ENCODE measurements around the gene EARS2. TPM values are rescaled to one million over a fixed set of nuclear protein-coding genes. Genes with fewer than 3 reads are reported as not detected.

Gene EARS2
- polyA plus RNA-seq, 1 donor from 2014 or later, result 22.2 TPM

DNA sequence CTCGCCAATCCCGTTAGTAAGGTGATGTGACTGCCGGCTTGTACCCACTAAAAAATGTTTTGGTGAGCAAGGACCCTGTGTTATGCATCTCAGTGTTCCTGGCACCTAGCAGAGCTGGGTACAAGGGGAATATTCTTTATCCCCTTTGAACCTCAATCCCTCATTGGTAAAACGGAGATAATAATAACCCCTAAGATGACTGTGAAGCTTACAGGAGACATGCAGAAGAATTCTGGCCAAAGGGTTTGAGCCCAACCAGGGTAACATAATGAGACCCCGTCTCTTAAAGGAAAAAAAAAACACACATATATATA is 47.8 kb downstream of the EARS2 start:
- H4K20me1 ChIP-seq (ENCODE audit: insufficient read depth), result no peaks in the 10 kb centered on the region
- H2AFZ ChIP-seq (ENCODE audit: low read depth, low read length), result peak overlapping the region; percentile 8
- peak overlapping the region; percentile 79 for H3K4me3 ChIP-seq (ENCODE audit: low read length)
- peak overlapping the region; percentile 50 for H3K27ac ChIP-seq (ENCODE audit: low read length)
- H3K9ac ChIP-seq (ENCODE audit: low read length), result peak overlapping the region; percentile 75
- H3K79me2 ChIP-seq (replicated peaks; ENCODE audit: insufficient read depth, low read length), result peaks cover 32% of the 10 kb centered on the region
- H3K9me3 ChIP-seq (ENCODE audit: low read length), result no peaks in the 10 kb centered on the region
- peak overlapping the region; percentile 92 for H3K4me2 ChIP-seq (ENCODE audit: low read length)
- H3K36me3 ChIP-seq (ENCODE audit: insufficient read depth, low read length), result no peaks in the 10 kb centered on the region
- no peaks in the 10 kb centered on the region for H3K9me2 ChIP-seq (ENCODE audit: insufficient read depth, low read length)
- peaks cover 3% of the 10 kb centered on the region for H3F3A ChIP-seq (ENCODE audit: insufficient read depth, low read length, poor library complexity, severe bottlenecking)
- no peaks in the 10 kb centered on the region for H3K27me3 ChIP-seq (ENCODE audit: insufficient read depth, low read depth, low read length)
- TF ChIP-seq MXI1 (conservative IDR thresholded peaks at IDR 0.05; ENCODE audit: poor library complexity, severe bottlenecking), result peak; percentile 13
- TF ChIP-seq, protein P1, sequence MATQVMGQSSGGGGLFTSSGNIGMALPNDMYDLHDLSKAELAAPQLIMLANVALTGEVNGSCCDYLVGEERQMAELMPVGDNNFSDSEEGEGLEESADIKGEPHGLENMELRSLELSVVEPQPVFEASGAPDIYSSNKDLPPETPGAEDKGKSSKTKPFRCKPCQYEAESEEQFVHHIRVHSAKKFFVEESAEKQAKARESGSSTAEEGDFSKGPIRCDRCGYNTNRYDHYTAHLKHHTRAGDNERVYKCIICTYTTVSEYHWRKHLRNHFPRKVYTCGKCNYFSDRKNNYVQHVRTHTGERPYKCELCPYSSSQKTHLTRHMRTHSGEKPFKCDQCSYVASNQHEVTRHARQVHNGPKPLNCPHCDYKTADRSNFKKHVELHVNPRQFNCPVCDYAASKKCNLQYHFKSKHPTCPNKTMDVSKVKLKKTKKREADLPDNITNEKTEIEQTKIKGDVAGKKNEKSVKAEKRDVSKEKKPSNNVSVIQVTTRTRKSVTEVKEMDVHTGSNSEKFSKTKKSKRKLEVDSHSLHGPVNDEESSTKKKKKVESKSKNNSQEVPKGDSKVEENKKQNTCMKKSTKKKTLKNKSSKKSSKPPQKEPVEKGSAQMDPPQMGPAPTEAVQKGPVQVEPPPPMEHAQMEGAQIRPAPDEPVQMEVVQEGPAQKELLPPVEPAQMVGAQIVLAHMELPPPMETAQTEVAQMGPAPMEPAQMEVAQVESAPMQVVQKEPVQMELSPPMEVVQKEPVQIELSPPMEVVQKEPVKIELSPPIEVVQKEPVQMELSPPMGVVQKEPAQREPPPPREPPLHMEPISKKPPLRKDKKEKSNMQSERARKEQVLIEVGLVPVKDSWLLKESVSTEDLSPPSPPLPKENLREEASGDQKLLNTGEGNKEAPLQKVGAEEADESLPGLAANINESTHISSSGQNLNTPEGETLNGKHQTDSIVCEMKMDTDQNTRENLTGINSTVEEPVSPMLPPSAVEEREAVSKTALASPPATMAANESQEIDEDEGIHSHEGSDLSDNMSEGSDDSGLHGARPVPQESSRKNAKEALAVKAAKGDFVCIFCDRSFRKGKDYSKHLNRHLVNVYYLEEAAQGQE (IDR thresholded peaks at IDR 0.05; ENCODE audit: borderline replicate concordance), result no peak

GRCh38 chr16:23508589-23509440 is 48.3 kb downstream of the EARS2 start:
- Histone ChIP-seq H3K27me3 (ENCODE audit: insufficient read depth, low read depth, low read length) (no peaks in the 10 kb centered on the region), H3K9ac (ENCODE audit: low read length) (peak overlapping the region; percentile 75), H3K27ac (ENCODE audit: low read length) (peak overlapping the region; percentile 50), H3K9me2 (ENCODE audit: insufficient read depth, low read length) (no peaks in the 10 kb centered on the region), H2AFZ (ENCODE audit: low read depth, low read length) (no peak overlapping the region), H3K9me3 (ENCODE audit: low read length) (no peaks in the 10 kb centered on the region), H3K4me3 (ENCODE audit: low read length) (peak overlapping the region; percentile 79), H3K79me2 (replicated peaks; ENCODE audit: insufficient read depth, low read length) (peaks cover 32% of the 10 kb centered on the region), H3K4me2 (ENCODE audit: low read length) (peak overlapping the region; percentile 92), H4K20me1 (ENCODE audit: insufficient read depth) (no peaks in the 10 kb centered on the region), H3F3A (ENCODE audit: insufficient read depth, low read length, poor library complexity, severe bottlenecking) (peaks cover 3% of the 10 kb centered on the region), H3K36me3 (ENCODE audit: insufficient read depth, low read length) (no peaks in the 10 kb centered on the region)
- TF ChIP-seq EZH2 (IDR thresholded peaks at IDR 0.05; ENCODE audit: borderline replicate concordance, insufficient read depth, low read length, poor library complexity, severe bottlenecking) (no peak), RAD21 (conservative IDR thresholded peaks at IDR 0.05) (no peak), MXI1 (conservative IDR thresholded peaks at IDR 0.05; ENCODE audit: poor library complexity, severe bottlenecking) (no peak)

GRCh38 chr16:23506606-23506994 is 50.5 kb downstream of the EARS2 start:
- TF ChIP-seq TAF1 (IDR thresholded peaks at IDR 0.05; ENCODE audit: low read depth) (no peak), SMC3 (conservative IDR thresholded peaks at IDR 0.05; ENCODE audit: poor library complexity) (no peak), POLR2AphosphoS5 (IDR thresholded peaks at IDR 0.05) (no peak), EZH2 (IDR thresholded peaks at IDR 0.05; ENCODE audit: borderline replicate concordance, insufficient read depth, low read length, poor library complexity, severe bottlenecking) (no peak), EP300 (conservative IDR thresholded peaks at IDR 0.05; ENCODE audit: poor library complexity, severe bottlenecking) (no peak), RAD21 (conservative IDR thresholded peaks at IDR 0.05) (no peak), MXI1 (conservative IDR thresholded peaks at IDR 0.05; ENCODE audit: poor library complexity, severe bottlenecking) (no peak)
- TF ChIP-seq, protein P2, sequence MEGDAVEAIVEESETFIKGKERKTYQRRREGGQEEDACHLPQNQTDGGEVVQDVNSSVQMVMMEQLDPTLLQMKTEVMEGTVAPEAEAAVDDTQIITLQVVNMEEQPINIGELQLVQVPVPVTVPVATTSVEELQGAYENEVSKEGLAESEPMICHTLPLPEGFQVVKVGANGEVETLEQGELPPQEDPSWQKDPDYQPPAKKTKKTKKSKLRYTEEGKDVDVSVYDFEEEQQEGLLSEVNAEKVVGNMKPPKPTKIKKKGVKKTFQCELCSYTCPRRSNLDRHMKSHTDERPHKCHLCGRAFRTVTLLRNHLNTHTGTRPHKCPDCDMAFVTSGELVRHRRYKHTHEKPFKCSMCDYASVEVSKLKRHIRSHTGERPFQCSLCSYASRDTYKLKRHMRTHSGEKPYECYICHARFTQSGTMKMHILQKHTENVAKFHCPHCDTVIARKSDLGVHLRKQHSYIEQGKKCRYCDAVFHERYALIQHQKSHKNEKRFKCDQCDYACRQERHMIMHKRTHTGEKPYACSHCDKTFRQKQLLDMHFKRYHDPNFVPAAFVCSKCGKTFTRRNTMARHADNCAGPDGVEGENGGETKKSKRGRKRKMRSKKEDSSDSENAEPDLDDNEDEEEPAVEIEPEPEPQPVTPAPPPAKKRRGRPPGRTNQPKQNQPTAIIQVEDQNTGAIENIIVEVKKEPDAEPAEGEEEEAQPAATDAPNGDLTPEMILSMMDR (IDR thresholded peaks at IDR 0.05; ENCODE audit: poor library complexity, severe bottlenecking), result no peak
- TF ChIP-seq, protein P1 (IDR thresholded peaks at IDR 0.05; ENCODE audit: borderline replicate concordance), result no peak
- Histone ChIP-seq H3K4me3 (ENCODE audit: low read length) (no peak overlapping the region), H3K36me3 (ENCODE audit: insufficient read depth, low read length) (no peaks in the 10 kb centered on the region), H4K20me1 (ENCODE audit: insufficient read depth) (no peaks in the 10 kb centered on the region), H2AFZ (ENCODE audit: low read depth, low read length) (no peak overlapping the region), H3K27me3 (ENCODE audit: insufficient read depth, low read depth, low read length) (no peaks in the 10 kb centered on the region), H3K9ac (ENCODE audit: low read length) (no peak overlapping the region), H3K79me2 (replicated peaks; ENCODE audit: insufficient read depth, low read length) (peaks cover 48% of the 10 kb centered on the region), H3K4me2 (ENCODE audit: low read length) (no peak overlapping the region), H3F3A (ENCODE audit: insufficient read depth, low read length, poor library complexity, severe bottlenecking) (peaks cover 3% of the 10 kb centered on the region), H3K27ac (ENCODE audit: low read length) (no peak overlapping the region), H3K9me3 (ENCODE audit: low read length) (no peaks in the 10 kb centered on the region), H3K9me2 (ENCODE audit: insufficient read depth, low read length) (no peaks in the 10 kb centered on the region)
